Lung microvascular endothelial cell (primary cell): Measurements from ENCODE around the gene EPHA8. TPM values are rescaled to one million over a fixed set of nuclear protein-coding genes. Genes with fewer than 3 reads are reported as not detected.

ENCODE experiments used
- DNase-seq, 2 donors: peaks; one replicate each; pipeline versions ENCODE4 v3.0.0 to v3.0.0-alpha.2; 2010; ENCODE audit warnings: low read depth in 2 of 2
- total RNA-seq: library from RNA; depleted of rRNA; stranded (reverse); fragments of >200 nt; gene quantifications from 2 replicates; pipeline ENCODE4 v1.2.1, GENCODE V29; 2014

The EPHA8 gene
- not detected in 2 replicates for total RNA-seq

DNA sequence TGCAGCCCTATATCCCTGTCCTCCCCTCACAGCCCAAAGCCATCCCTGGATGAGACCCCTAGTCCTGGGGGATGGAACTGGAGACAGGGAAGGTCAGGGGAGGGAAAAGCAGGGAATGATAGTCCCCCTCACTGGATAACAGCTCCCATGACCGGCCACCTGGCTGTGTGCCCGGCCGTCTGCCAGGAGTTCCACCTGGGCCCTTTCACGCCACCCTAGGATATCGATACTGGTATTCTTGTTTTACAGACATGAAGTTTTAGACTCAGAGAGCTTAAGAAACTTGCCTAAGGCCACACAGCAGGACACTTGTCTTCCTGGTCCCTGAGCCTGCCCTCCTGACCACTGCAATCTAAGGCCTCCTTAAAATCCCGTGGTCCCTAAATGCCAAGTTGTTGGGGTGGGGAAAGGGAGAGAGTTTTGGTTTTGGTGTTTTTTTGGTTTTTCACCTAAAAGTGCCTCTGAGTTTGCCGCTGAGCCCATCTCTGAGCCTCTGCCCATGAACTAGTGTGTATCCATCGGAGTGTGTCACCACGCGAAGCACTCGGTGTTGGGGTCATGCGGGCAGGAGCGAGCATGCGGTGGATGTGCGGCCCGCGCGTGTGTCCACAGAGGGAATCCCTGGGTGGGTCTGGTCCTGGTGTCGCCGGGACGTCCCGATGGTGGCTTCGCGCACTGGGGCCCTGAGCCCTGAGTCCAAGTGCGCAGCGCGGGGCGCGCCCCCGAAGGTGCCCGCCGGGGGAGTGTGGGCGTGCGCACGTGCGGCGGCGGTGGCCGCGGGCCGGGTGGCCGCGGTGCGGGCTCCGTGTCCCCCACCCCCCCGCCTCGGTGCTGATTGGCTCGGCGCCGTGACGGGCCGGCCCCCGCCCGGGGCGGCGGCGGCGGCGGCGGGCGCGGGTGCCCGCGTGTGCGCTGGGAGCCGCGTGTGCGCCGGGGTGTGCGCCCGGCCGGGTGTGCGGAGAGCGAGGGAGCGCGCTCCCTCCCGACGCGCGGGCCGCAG, at the start of gene EPHA8:
EPHA8 (plus strand) TSS at position 906 of the 1,000 bp plus-strand sequence. CDS start 147 bp downstream, outside the sequence.
- no peak for DNase-seq

DNA sequence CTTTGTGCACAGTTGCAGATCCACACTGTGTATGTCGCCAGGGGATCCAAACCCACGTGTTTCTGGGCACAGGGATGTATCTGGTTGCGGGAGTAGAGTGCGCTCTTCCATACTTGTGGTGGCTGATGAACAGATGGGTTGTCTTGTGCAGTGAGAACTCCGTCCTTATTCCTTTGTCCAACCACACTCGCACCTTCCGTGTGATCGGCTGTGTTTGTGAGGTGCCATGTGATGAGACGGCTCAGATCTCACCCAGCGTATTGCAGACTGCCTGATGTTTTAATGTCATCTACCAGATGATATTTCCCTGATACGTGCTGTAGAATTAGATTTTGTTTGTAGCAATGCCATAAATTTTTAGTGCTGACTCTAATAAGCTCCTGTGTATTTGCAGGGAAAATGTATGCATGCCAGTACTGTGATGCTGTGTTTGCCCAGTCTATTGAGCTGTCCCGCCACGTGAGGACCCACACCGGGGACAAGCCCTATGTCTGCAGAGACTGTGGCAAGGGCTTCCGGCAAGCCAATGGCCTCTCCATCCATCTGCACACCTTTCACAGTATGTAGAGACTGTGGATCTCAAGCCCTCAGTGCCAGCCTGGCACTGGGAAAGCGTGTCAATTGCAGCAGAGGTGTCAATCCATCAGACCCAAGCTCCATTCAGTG, 46.2 kb upstream of the EPHA8 start:
- DNase-seq: no peak

DNA sequence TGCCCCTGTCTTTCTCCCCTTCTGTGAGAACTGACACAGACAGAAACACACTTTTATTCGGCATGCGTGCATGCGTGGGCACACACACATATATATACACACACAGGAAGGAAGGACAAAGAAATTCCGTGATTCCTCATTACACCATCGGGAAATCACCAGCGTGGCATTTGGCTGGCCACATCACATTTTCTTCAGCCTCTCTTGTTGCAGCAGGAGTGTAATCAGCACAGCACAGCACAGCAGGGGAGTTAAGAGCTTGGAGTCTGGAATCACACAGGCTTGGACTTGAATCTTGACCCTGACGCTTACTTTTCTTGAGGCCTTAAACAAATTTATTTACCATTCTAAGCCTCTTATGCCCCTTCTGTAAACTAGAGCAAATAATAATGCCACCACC, 45.3 kb upstream of the EPHA8 start:
- peak in 1 of 2 donors; percentile 67 for DNase-seq

DNA sequence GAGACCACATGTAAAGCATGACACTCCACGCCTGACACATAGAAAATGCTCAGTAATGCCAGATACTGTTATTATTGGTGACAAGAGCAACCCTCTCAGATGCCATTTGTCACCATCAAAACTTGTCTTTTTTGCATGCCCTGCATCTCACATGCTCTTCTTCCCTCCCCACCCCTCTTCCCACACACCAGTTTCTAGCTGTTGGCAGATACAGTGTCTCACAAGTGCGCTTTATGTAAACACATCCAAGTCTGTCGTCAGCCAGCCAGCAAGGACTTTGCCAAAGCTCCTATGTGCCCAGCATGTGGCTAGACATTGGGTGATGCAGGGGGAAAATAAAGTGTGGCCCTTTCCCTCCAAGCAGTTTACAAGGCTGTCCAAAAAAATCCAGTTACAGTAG, 44.9 kb upstream of the EPHA8 start:
- no peak for DNase-seq

GRCh38 chr1:22520871-22521270, 42.4 kb upstream of the EPHA8 start:
- DNase-seq: no peak

GRCh38 chr1:22521692-22522091, 41.6 kb upstream of the EPHA8 start:
- no peak for DNase-seq

GRCh38 chr1:22522221-22522743, 41.0 kb upstream of the EPHA8 start:
- DNase-seq: no peak

DNA sequence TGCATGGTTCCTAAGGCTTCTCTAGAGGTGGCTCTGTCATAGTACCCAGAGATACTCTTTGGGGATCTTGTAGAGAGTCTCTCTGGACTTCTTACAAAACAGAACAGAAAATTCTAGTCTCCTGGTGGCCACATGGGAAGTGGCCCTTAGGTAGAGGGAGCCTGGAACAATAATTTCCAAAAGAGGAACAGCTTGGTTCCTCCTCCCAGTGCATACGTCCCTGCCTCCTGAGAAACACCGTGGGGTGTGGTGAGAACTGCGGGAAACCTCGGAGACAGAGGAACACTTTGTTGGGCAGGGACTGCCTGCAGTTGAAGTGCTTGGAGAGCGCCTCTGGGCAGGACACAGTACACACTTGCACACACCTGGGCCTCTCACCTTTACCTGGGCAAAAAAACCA, 38.8 kb upstream of the EPHA8 start:
- no peak for DNase-seq

DNA sequence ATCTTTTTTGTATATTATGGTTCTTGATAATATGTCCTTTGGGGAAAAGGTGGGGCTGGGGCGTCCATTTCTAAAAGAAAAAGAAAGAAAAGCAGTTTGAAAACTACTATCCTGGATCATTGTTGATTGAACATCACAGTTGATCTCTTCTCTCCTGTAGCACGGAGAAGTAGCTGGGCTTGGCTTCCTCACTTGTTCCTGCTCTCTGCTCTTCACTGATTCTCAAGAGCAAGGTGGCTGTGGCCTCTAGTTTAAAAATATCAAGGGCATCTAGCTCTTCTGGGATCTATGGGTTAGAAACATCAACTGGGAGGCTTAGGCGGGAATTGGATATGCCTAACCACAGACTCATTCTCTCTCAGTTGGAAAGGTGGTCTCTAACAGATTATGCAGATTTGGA, 38.1 kb upstream of the EPHA8 start:
- no peak for DNase-seq

GRCh38 chr1:22525646-22526045, 37.6 kb upstream of the EPHA8 start:
- no peak for DNase-seq

DNA sequence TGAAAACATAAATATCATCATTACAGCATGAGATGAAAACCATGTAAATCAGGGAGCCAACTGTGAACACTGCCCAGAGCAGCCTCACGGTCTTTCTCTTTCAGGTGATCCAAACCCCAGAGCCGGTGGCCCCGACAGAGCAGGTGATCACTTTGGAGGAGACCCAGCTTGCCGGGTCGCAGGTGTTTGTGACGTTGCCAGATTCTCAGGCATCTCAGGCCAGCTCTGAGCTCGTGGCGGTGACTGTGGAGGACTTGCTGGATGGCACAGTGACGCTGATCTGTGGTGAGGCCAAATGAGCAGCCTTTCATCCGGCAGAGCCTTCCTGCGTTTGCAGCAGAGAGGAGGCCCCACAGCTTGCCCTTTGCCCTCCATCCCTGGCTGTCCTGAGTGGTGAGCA, 37.2 kb upstream of the EPHA8 start:
- DNase-seq: no peak

GRCh38 chr1:22526677-22527076, 36.6 kb upstream of the EPHA8 start:
- DNase-seq: no peak

- no peak for DNase-seq
Observed at GRCh38 chr1:22527122-22527521, 36.2 kb upstream of the EPHA8 start.

DNA sequence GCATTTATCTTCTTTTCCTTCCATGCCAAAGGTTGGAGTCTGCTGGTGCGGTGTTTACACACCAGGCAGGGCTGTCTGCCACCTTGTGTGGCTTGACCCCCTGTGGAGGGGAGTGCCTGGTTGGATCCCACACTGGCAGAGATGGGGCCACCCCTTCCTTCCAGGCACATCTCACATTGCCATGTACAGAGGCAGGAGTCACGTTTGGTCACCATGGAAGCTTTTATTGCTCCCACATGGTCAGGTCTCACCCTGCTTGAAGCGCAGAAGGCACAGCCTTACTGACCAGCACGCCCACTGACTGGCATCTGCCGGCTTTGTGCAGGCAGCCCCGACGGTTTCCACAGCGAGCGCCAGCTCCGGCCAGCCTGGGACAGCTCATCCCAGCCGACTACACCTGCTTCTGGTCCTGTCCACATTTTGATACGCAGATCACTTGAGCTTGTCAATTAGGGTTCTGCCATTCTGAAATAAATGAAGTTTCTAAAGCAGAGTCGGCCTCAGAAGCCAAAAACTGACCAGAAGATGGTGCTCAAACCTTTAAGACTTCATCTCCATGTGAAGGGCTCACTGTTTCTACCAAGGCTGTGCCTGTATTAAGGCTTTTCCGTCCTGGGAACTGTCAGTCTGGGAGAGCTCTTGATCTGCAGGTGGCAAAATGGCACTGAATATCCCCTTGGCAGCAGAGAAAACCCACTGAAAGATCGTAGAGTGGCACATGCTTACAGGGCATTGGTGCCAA, 35.6 kb upstream of the EPHA8 start:
- DNase-seq: peak; percentile 11 to 22

DNA sequence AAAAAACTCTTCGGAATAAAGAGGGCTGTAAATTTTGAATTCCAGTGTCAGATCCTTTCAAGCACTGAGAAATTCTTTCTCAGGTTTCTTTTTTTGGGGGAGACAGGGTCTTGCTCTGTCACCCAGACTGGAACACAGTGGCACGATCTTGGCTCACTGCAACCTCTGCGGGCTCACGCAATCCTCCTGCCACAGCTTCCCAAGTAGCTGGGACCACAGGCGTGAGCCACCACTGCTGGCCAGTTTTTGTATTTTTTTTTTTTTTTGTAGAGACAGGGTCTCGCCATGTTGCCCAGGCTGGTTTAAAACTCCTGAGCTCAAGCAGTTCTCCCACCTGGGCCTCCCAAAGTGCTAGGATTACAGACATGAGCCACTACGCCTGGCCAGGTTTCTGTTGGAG, 34.8 kb upstream of the EPHA8 start:
- DNase-seq: no peak

GRCh38 chr1:22529901-22530621, 33.2 kb upstream of the EPHA8 start:
- DNase-seq: peak in 1 of 2 donors; percentile 55

DNA sequence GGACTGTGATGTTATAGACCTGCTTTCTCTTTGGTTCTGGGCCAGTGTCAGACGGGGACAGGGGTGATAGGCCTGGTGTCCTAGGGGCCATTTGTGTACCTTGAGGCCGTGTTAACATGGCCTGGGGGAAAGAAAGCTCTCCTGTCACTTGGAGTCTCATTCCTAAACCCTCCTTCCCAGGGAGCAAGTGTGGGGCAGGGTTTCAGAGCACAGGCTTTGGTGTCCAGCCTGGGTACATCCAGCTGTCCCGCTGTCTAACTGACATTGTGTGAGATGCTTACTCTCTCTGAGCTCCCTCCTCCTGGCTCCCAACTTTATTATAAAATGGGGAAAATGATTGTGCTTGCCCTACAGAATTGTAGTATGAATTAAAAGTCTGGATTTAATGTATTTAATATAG, 32.6 kb upstream of the EPHA8 start:
- DNase-seq: no peak

DNA sequence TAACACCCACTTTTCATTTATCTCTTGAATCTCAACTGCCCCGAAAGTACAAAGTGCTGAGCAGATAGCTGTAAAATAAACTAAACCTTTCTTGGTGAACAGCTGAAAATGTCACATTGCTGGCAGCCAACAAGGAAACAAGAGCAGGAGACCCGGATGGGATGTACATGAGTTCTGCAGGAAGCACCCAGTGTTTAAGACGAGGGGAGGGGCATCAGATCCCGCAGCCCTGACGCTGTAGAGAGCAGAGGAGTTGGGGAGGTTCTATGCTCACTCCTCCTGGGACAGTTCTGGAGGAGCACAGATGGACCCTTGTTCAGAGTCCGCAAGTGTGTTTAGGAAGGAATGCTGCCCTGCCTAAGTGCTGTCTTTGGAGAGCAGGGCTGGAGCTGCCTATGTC, 32.0 kb upstream of the EPHA8 start:
- peak in 1 of 2 donors; percentile 45 for DNase-seq

DNA sequence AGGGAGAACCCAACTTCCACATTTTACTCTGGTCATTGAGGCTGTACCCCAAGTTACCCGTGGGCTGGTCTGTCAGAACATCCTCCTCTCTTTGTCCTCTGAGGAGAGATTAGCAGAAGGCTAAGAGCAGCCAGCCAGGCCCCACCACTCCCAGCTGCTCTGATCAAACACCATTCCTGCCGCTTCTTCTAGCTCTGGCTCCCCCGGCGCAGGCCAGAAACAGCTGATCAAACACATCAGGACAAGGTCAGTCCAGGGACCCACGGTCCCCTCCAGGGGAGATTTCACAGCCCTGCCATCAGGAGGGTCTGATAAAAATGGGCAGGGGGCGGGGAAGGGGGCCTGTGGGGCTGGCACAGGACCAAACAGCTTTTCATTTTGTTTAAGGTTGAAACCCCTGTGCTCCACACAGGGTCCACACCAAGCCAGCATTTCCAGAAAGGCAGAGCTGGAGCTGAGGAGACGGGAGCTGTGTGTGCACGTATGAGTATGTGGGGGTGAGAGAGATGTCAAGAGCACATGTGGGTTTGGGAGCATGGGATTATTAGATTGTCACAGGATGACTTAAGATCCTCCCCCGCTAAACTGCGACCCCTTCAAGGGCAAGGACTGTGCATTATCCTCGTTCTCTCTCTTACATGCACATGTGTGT, 29.9 kb upstream of the EPHA8 start:
- DNase-seq: no peak

DNA sequence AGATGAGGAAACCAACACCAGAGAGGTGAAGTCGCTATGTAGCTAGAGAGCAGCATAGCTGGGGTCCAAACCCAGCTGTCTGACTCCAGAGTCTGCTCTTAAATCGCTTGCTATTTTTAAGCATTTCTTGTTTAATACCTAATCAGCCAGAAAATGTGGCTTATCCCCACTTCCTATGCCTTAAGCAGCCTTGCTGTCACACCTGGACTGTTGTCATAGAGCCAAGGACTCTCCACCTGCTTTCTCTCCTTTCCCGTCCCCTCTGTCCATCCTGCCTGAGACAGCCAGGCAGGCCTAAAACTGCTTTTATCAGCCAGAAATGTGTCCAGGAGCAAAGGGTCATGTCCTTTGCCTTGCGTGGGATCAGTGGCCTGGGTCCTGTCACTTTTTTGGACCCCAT, 28.3 kb upstream of the EPHA8 start:
- no peak for DNase-seq

- DNase-seq: no peak
Observed at GRCh38 chr1:22535399-22535798, 27.9 kb upstream of the EPHA8 start.
